Vagina (tissue), 2 donors: ENCODE measurements around the gene COPB2.

Source experiments
- POLR2A ChIP-seq, 2 donors: fragments of 450-650 bp; IDR thresholded peaks; one replicate each; pipeline ENCODE4 v1.6.1; 2017; ENCODE audit warnings: antibody characterized with exemption in 2 of 2, mild to moderate bottlenecking in 2 of 2, moderate library complexity in 2 of 2
- POLR2AphosphoS5 ChIP-seq, 2 donors: sonication (generic); formaldehyde crosslinking; IDR thresholded peaks; one replicate each; pipeline ENCODE4 v1.9.0; 2017; ENCODE audit warnings: antibody characterized with exemption in 2 of 2, mild to moderate bottlenecking in 2 of 2, low read depth in 1 of 2; ENCODE audit not compliant: insufficient read depth in 1 of 2
- TF ChIP-seq, protein P1 (sequence below), 3 experiments: fragments of 450-650 bp in 2 of 3; fragments of 200-600 bp in 1 of 3; sonication (generic) in 1 of 3; IDR thresholded peaks; one replicate each; pipeline ENCODE4 v1.5.1; 2017 to 2019; ENCODE audit warnings: antibody characterized with exemption in 3 of 3, mild to moderate bottlenecking in 2 of 3, moderate library complexity in 2 of 3

GRCh38 chr3:139378587-139379241, 10.7 kb downstream of the COPB2 start:
- TF ChIP-seq, protein P1, sequence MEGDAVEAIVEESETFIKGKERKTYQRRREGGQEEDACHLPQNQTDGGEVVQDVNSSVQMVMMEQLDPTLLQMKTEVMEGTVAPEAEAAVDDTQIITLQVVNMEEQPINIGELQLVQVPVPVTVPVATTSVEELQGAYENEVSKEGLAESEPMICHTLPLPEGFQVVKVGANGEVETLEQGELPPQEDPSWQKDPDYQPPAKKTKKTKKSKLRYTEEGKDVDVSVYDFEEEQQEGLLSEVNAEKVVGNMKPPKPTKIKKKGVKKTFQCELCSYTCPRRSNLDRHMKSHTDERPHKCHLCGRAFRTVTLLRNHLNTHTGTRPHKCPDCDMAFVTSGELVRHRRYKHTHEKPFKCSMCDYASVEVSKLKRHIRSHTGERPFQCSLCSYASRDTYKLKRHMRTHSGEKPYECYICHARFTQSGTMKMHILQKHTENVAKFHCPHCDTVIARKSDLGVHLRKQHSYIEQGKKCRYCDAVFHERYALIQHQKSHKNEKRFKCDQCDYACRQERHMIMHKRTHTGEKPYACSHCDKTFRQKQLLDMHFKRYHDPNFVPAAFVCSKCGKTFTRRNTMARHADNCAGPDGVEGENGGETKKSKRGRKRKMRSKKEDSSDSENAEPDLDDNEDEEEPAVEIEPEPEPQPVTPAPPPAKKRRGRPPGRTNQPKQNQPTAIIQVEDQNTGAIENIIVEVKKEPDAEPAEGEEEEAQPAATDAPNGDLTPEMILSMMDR (IDR thresholded peaks at IDR 0.05) = no peak
- TF ChIP-seq POLR2A (IDR thresholded peaks at IDR 0.05) (no peak), POLR2AphosphoS5 (IDR thresholded peaks at IDR 0.05; ENCODE audit: insufficient read depth in 1 of 2, low read depth in 1 of 2) (no peak)
